AG04449 (cell line): ENCODE measurements around the gene VWC2.

Experiments
- CTCF ChIA-PET: fragments of 350-600 bp; formaldehyde crosslinking; extraction: SDS; loops from one replicate; lab custom pipeline; 2021; ENCODE audit warnings: antibody characterized with exemption; lab: Yijun Ruan, JAX
- POLR2A ChIA-PET: fragments of 400-600, 350-600 bp; formaldehyde crosslinking; extraction: SDS; loops from one replicate; lab custom pipeline; 2020; ENCODE audit warnings: antibody characterized with exemption, inconsistent platforms; lab: Yijun Ruan, JAX
- DNase-seq: peaks from one replicate; pipeline ENCODE4 v3.0.0-alpha.2; 2010; ENCODE audit warnings: low read depth, low spot score
- H3K4me3 ChIP-seq: 2 replicates; pipeline ENCODE4 v1.5.1; 2011; ENCODE audit warnings: low read depth, mild to moderate bottlenecking, control low read depth, low read length
- CTCF ChIP-seq: IDR thresholded peaks from one replicate; pipeline ENCODE4 v1.5.1; 2011; ENCODE audit warnings: mild to moderate bottlenecking, moderate library complexity, low read length, control low read depth, inconsistent platforms; ENCODE audit not compliant: insufficient read depth; ENCODE audit errors: missing control alignments

The VWC2 gene

GRCh38 chr7:49773218-49773935, at the start of gene VWC2:
Gene VWC2, plus strand, starts transcription at chr7:49773638. Its CDS starts 1,798 bp downstream, at chr7:49775436.
- ChIA-PET CTCF (no interaction called here), POLR2A (no interaction called here)
- DNase-seq = no peak
- no peak within 1 kb of the TSS for H3K4me3 ChIP-seq
- no peak for TF ChIP-seq CTCF

DNA sequence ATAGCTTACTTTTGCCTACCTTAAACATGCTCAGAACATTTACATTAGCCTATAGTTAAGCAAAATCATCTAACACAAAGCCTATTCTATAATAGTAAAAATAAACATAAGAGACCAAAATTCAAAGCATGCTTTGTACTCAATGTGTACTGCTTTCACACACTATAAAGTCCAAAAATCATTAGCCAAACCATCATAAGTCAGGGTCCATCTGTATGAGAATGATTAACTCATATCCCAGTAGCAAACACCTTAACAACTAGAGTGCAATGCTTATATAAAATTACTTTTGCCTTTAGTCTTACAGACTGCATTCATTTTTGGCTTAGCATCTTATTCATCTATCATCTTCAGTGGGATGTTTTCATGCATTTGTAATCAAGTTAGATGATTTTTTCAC, 49.4 kb upstream of the VWC2 start:
- CTCF ChIA-PET = no interaction called here
- no peak overlapping the region for H3K4me3 ChIP-seq
- no peak for TF ChIP-seq CTCF
- no peak for DNase-seq
- POLR2A ChIA-PET = no interaction called here

DNA sequence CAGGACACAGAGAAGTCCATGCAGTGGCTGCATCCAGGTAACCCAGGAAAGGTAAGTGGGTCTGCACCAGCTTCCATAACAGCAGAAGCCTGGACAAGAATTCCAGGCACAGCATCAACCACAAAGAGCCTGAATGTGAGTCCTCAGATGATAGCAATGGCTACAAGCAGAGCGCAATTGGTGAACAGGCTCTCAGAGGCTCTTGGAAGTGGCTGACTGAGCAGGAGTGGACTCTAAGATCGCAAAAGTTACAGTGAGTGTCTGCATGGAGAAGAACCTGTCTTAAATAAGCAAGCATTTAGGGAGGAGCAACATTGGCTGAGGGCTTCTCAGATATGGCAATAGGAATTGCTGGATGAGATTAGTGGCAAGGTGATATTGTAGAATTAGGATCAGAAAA, 41.6 kb upstream of the VWC2 start:
- no peak for TF ChIP-seq CTCF
- H3K4me3 ChIP-seq = no peak overlapping the region
- no peak for DNase-seq
- ChIA-PET POLR2A (no interaction called here), CTCF (no interaction called here)

DNA sequence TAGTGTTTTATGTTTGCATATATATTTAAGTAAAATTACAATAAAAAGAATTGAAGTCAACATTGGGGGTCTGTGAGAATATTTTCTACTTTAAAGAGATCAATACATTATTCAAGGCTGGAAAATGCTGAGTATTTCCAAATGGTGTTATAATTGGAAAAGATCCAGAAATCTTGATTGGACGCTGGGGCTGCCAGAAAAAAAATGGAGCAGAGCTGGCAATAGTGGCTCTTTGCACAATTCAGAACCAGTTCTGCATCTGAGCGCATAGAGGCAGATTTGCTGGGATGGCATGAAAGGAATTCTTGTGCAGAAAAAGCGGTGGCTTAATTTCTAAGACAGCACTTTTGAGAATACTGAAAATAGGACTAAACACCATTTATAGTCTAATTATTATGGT, 10.8 kb upstream of the VWC2 start:
- ChIA-PET CTCF (interaction anchor here (0.6 kb wide), 1 partner anchor 383 kb away, joined by 5 read pairs; no protein-coding TSS in a partner anchor), POLR2A (no interaction called here)
- no peak overlapping the region for H3K4me3 ChIP-seq
- no peak for DNase-seq
- no peak for TF ChIP-seq CTCF

DNA sequence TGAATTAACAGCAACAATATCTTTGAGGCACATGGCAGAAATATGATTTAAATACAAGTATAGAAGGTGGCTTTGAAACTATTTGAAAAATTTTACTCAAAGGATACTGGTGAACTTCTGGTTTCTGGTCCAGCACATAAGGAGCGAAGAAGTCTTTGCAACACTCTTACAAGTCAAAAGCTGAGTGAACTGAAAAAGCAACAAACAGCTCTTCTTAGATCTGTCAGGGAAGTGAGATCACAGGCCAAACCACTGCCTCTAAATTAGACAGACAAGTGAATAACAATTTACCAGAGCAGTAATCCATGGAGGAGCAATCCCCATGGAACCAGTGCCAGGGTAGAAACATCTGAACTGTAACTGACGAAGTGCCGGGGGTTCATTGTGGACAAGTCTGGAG, 9.6 kb upstream of the VWC2 start:
- no peak for TF ChIP-seq CTCF
- POLR2A ChIA-PET = no interaction called here
- no peak overlapping the region for H3K4me3 ChIP-seq
- DNase-seq = no peak
- CTCF ChIA-PET = no interaction called here

DNA sequence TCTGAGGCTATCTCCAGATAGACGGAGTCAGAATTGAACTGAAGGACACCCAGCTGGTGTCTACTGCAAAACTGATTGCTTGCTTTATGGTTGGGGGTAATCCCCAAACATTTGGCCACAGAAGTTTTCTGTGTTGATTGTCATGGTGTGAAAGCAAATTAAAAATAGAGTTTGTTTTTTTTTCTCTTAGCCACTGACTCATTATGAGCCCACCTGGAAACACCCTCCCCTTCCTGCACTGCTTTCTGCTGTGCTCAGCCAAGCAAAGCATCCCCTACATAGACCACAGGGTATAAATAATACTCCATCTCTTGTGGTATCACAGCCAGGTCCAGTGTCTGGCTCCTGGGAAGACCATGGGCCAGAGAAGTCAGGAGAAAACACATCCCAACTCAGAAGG, 6.5 kb upstream of the VWC2 start:
- CTCF ChIA-PET = no interaction called here
- POLR2A ChIA-PET = no interaction called here
- DNase-seq = no peak
- no peak overlapping the region for H3K4me3 ChIP-seq
- TF ChIP-seq CTCF = no peak
